ENCODE data around the gene MEIS3.

DNA sequence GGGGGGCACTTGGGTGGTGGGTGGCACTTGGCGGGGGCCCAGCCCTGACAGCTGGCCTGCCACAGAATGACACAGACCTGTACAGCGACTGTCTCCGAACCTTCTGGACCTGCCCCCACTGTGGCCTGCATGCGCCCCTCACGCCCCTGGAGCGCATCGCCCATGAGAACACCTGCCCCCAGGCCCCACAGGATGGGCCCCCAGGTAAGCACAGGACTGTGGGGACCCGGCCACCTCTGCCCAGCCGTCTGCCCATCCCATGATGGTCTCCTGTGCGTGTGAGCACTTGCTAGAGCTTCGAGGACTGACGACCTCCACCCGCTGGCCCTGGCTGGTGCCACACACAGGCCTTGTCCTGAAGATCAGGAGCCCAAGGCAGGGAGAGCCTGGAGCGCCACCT, 38.2 kb downstream of the MEIS3 start:
- TF ChIP-seq ZNF302 (CRISPR knock-in tag; IDR thresholded peaks at IDR 0.05) = no peak
- TF ChIP-seq EP300 (IDR thresholded peaks at IDR 0.05) = no peak
- TF ChIP-seq, protein P1, sequence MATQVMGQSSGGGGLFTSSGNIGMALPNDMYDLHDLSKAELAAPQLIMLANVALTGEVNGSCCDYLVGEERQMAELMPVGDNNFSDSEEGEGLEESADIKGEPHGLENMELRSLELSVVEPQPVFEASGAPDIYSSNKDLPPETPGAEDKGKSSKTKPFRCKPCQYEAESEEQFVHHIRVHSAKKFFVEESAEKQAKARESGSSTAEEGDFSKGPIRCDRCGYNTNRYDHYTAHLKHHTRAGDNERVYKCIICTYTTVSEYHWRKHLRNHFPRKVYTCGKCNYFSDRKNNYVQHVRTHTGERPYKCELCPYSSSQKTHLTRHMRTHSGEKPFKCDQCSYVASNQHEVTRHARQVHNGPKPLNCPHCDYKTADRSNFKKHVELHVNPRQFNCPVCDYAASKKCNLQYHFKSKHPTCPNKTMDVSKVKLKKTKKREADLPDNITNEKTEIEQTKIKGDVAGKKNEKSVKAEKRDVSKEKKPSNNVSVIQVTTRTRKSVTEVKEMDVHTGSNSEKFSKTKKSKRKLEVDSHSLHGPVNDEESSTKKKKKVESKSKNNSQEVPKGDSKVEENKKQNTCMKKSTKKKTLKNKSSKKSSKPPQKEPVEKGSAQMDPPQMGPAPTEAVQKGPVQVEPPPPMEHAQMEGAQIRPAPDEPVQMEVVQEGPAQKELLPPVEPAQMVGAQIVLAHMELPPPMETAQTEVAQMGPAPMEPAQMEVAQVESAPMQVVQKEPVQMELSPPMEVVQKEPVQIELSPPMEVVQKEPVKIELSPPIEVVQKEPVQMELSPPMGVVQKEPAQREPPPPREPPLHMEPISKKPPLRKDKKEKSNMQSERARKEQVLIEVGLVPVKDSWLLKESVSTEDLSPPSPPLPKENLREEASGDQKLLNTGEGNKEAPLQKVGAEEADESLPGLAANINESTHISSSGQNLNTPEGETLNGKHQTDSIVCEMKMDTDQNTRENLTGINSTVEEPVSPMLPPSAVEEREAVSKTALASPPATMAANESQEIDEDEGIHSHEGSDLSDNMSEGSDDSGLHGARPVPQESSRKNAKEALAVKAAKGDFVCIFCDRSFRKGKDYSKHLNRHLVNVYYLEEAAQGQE (IDR thresholded peaks at IDR 0.05) = no peak
